Astrocyte (in vitro differentiated cells and primary cell): Measurements from ENCODE around the gene RAB3A.

Source experiments
- EZH2 ChIP-seq: IDR thresholded peaks from 2 replicates; pipeline ENCODE4 v1.6.1; 2012; ENCODE audit warnings: mild to moderate bottlenecking, low read length, inconsistent platforms; ENCODE audit not compliant: insufficient read depth
- TF ChIP-seq, protein P1 (sequence below): IDR thresholded peaks from 2 replicates; pipeline ENCODE4 v1.5.1; 2011; ENCODE audit warnings: low read depth, mild to moderate bottlenecking, inconsistent platforms, low read length, moderate library complexity; ENCODE audit not compliant: insufficient read depth

DNA sequence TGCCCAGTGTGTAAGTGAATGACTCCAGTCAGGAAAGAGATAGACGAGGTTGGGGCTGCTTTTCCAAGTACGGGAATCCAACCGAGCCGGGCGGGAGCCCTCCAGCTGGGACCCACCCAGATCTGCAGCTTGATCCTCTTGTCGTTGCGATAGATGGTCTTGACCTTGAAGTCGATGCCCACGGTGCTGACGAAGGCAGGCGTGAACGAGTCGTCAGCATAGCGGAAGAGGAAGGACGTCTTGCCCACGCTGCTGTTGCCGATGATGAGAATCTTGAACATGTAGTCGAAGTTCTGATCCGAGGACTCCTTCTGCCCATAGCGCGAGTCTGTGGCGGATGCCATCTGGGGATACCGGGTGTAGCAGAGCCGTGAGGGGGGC lies 1.5 kb downstream of the RAB3A start:
- TF ChIP-seq, protein P1, sequence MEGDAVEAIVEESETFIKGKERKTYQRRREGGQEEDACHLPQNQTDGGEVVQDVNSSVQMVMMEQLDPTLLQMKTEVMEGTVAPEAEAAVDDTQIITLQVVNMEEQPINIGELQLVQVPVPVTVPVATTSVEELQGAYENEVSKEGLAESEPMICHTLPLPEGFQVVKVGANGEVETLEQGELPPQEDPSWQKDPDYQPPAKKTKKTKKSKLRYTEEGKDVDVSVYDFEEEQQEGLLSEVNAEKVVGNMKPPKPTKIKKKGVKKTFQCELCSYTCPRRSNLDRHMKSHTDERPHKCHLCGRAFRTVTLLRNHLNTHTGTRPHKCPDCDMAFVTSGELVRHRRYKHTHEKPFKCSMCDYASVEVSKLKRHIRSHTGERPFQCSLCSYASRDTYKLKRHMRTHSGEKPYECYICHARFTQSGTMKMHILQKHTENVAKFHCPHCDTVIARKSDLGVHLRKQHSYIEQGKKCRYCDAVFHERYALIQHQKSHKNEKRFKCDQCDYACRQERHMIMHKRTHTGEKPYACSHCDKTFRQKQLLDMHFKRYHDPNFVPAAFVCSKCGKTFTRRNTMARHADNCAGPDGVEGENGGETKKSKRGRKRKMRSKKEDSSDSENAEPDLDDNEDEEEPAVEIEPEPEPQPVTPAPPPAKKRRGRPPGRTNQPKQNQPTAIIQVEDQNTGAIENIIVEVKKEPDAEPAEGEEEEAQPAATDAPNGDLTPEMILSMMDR, result no peak
- no peak for TF ChIP-seq EZH2
